Right lobe of liver (tissue), 4 donors: ENCODE results near the gene CLDN20.

Experiments
- CTCF ChIP-seq, 4 donors: fragments of 200-600 bp in 3 of 4; fragments of 450-650 bp in 1 of 4; IDR thresholded peaks; one replicate each; pipeline versions ENCODE4 v1.5.1 to v1.8.0; 2016 to 2022; ENCODE audit warnings: antibody characterized with exemption in 4 of 4, mild to moderate bottlenecking in 2 of 4
- POLR2A ChIP-seq: fragments of 450-650 bp; IDR thresholded peaks from one replicate; pipeline ENCODE4 v1.6.1; 2017; ENCODE audit warnings: antibody characterized with exemption, mild to moderate bottlenecking
- donor health status: DM: no; HTN: no; CAD: no.
- donor health status: DM: no; HTN: no; CAD: no.
- donor health status: DM: no; HTN: yes; CAD: no.

GRCh38 chr6:155257796-155258195 lies 6.0 kb upstream of the CLDN20 start:
- TF ChIP-seq CTCF (IDR thresholded peaks at IDR 0.05) (no peak), POLR2A (no peak)
